Activated CD8-positive, alpha-beta memory T cell treated with anti-CD3 and anti-CD28 coated beads for 1 hour (primary cell): ENCODE results near the gene PLTP.

Experiments used
- DNase-seq, 2 donors: peaks; one replicate each; pipeline ENCODE4 v3.0.0-alpha.2; 2020; ENCODE audit warnings: low read depth in 1 of 2; ENCODE audit errors: extremely low read depth in 1 of 2

PLTP gene

DNA sequence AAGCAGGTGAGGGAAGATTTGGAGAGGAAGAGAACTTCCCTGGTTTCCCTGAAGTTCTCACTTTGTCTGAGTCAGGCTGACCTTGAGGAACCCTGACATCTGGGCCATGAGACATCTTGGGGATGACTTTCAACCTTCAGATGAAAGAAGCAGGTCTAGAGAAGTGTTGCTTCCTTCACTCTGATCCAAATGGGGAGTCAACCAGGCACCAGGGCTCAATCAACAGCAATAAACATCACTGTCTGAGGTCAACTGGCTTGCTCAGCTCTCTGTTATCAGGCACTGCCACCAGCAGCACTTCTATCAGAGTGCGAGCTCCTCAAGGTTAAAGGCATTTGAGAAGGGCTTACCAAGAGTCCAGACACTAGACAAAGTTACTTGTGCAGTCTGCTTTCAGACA lies 61.0 kb downstream of the PLTP start:
- DNase-seq: no peak

DNA sequence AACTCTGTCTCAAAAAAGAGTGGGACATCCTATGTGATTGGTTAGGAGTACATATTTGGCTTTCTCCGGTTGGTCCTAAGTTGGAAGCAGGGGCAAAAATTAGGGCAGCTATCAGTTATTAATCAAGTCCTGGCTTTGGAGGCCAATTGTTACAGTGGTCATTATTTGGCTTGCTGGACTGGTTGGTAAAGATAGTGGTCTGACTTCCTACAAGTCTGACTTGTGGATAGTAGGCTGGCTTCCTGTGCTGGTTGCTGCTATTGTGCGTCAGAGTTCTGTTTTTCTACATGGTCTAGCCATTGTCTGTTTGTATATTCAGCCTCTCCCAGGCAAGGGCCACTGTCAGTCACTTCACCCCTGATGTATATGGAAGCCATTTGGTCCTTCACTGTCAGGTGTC lies 61.7 kb downstream of the PLTP start:
- no peak for DNase-seq

DNA sequence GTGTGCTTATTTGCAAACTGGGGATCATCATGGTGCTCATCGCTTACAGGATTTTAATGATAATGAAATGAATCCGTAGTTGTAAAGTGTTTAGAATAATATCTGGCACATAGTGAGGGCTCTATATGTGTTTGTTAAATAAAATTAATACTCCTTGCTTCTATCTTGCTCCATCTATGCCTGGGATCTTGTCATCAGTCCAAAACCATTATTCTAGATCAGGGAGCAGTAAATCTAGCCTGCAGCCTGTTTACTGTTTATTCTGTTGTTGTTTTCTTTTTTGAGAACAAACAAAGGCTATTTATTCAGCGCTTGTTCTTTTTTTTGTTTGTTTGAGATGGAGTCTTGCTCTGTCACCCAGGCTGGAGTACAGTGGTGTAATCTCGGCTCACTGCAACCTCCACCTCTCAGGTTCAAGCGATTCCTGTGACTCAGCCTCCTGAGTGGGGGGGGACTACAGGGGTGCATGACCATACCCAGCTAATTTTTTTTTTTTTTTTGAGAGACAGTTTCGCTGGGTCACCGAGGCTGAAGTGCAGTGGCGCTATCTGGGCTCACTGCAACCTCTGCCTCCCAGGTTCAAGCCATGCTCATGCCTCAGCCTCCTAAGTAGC lies 62.9 kb downstream of the PLTP start:
- no peak for DNase-seq
